MCF 10A (cell line): ENCODE measurements around the gene ADCY7. TPM values are rescaled to one million over a fixed set of nuclear protein-coding genes. Genes with fewer than 3 reads are reported as not detected.

Source experiments
- BruUV-seq: library from RNA; stranded (reverse); fragments of 400-500 nt; replicated peaks from 2 replicates; lab custom pipeline; 2021; lab: Mats Ljungman, UMichigan
- CTCF ChIA-PET: fragments of 300-600 bp; sonication (Branson Sonifier 250); formaldehyde crosslinking; extraction: SDS; loops from one replicate; lab custom pipeline; 2021; ENCODE audit warnings: antibody characterized with exemption, inconsistent platforms; lab: Yijun Ruan, JAX
- POLR2A ChIA-PET: fragments of 300-600, 350-650 bp; sonication (Branson Sonifier 250); formaldehyde crosslinking; extraction: SDS; loops from one replicate; lab custom pipeline; 2020; ENCODE audit warnings: antibody characterized with exemption, inconsistent platforms; lab: Yijun Ruan, JAX
- DNase-seq: peaks from one replicate; pipeline ENCODE4 v3.0.0-alpha.2; 2018; ENCODE audit not compliant: unreplicated experiment
- H3K27ac Mint-ChIP-seq: one replicate; pipeline ENCODE4 v1.8.0; 2022; ENCODE audit warnings: mild to moderate bottlenecking, low read depth, mixed read lengths; ENCODE audit not compliant: unreplicated experiment
- H3K27me3 Mint-ChIP-seq: one replicate; pipeline ENCODE4 v1.8.0; 2022; ENCODE audit warnings: mixed read lengths; ENCODE audit not compliant: insufficient read depth, unreplicated experiment
- H3K36me3 Mint-ChIP-seq: one replicate; pipeline ENCODE4 v1.8.0; 2022; ENCODE audit warnings: mild to moderate bottlenecking, moderate library complexity, mixed read lengths; ENCODE audit not compliant: insufficient read depth, unreplicated experiment
- H3K4me1 Mint-ChIP-seq: one replicate; pipeline ENCODE4 v1.8.0; 2022; ENCODE audit warnings: mixed read lengths; ENCODE audit not compliant: insufficient read depth, unreplicated experiment
- H3K4me3 Mint-ChIP-seq: one replicate; pipeline ENCODE4 v1.8.0; 2022; ENCODE audit warnings: mild to moderate bottlenecking, moderate library complexity, mixed read lengths; ENCODE audit not compliant: unreplicated experiment
- H3K9me3 Mint-ChIP-seq: one replicate; pipeline ENCODE4 v1.8.0; 2022; ENCODE audit warnings: mixed read lengths; ENCODE audit not compliant: unreplicated experiment
- intact Hi-C: fragments of 100-400 bp; cut with micrococcal nuclease; formaldehyde crosslinking; loops from 2 replicates; pipeline ENCODE4 v1.14.1; 2022
- total RNA-seq: library from RNA; stranded (reverse); gene quantifications from 2 replicates; pipeline ENCODE4 v1.2.3, GENCODE V29; 2022
- TF ChIP-seq, protein P1 (sequence below): fragments of 200-600 bp; IDR thresholded peaks from one replicate; pipeline ENCODE4 v1.8.0; 2022; ENCODE audit warnings: antibody characterized with exemption, mild to moderate bottlenecking; ENCODE audit not compliant: unreplicated experiment

Gene ADCY7
- total RNA-seq, 1 experiment from 2014 or later = 32.9 TPM

DNA sequence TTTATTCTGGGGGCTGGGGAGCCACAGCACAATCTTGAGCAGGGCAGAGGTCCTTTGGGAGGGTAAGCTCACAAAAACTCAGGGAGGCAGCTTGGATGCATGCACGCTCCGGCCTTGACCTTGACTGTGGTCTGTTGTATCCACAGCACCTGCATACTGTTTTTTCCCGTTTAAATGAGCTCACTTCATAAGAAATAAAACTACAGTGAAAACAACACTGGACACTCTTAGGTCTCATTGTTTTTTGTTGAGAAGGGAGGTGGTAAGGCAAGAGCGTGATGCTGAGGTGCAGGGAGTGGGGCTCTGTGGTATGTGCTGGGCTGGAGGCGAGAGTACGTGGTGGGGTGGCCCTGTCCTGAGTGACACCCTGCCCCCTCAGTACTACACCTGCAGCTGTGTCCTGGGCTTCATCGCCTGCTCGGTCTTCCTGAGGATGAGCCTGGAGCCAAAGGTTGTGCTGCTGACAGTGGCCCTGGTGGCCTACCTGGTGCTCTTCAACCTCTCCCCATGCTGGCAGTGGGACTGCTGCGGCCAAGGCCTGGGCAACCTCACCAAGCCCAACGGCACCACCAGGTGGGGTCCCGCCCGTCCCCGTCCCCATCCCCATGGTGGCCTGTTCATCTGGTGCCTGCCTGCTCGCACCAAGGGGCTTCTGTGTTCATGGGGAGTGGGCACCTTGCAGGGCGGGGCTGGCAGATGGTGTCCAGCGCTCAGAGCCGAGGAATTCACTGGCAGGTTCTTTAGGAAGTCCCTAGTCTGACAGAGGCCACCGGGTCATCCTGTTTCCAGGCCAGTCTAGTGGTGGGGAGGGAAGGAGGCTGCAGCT, 44.2 kb downstream of the ADCY7 start:
- ChIA-PET CTCF (interaction anchor here (1.0 to 1.1 kb wide), 2 partner anchors 20 to 97 kb away, joined by 4 read pairs; no protein-coding TSS in a partner anchor), POLR2A (interaction anchor here (0.6 kb wide), 1 partner anchor 149 kb away, joined by 3 read pairs; no protein-coding TSS in a partner anchor)
- H3K4me1 Mint-ChIP-seq = peaks cover 7% of the 10 kb centered on the region
- no peak overlapping the region for H3K4me3 Mint-ChIP-seq
- intact Hi-C loops = no loop called here
- H3K9me3 Mint-ChIP-seq = no peaks in the 10 kb centered on the region
- no peaks in the 10 kb centered on the region for H3K27me3 Mint-ChIP-seq
- peaks cover 23% of the 10 kb centered on the region for H3K36me3 Mint-ChIP-seq
- DNase-seq = no peak
- BruUV-seq = no TSS peak
- TF ChIP-seq, protein P1, sequence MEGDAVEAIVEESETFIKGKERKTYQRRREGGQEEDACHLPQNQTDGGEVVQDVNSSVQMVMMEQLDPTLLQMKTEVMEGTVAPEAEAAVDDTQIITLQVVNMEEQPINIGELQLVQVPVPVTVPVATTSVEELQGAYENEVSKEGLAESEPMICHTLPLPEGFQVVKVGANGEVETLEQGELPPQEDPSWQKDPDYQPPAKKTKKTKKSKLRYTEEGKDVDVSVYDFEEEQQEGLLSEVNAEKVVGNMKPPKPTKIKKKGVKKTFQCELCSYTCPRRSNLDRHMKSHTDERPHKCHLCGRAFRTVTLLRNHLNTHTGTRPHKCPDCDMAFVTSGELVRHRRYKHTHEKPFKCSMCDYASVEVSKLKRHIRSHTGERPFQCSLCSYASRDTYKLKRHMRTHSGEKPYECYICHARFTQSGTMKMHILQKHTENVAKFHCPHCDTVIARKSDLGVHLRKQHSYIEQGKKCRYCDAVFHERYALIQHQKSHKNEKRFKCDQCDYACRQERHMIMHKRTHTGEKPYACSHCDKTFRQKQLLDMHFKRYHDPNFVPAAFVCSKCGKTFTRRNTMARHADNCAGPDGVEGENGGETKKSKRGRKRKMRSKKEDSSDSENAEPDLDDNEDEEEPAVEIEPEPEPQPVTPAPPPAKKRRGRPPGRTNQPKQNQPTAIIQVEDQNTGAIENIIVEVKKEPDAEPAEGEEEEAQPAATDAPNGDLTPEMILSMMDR = no peak
- peak overlapping the region; percentile 36 for H3K27ac Mint-ChIP-seq

- intact Hi-C loops = no loop called here
- H3K27ac Mint-ChIP-seq = no peak overlapping the region
- BruUV-seq = no TSS peak
Observed at GRCh38 chr16:50311134-50311528, 44.8 kb downstream of the ADCY7 start.

DNA sequence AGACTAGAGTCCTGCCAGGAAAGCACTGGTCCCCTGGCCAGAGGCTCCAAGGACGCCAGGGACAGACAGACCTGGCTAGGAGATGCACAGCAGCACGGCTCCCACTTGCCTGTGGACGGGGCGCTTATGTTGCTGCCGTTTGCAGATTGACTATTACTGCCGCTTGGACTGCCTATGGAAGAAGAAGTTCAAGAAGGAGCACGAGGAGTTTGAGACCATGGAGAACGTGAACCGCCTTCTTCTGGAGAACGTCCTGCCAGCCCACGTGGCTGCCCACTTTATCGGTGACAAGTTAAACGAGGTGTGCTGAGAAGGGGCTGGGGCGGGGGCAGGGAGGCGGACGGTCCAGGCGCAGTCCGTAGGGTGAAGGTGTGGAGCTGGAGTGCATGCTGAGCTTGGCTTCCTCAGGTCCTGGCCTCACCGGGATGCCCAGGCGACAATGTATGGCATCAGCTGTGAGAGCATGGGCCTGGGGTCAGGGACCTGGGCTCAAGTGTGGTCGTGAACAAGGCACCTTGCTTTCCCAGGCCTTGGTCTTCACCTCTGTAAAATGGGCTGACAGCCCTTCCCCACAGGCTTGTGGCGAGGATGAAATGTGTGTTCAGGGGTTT, 45.6 kb downstream of the ADCY7 start:
- peaks cover 32% of the 10 kb centered on the region for H3K36me3 Mint-ChIP-seq

More at GRCh38 chr16:50311134-50311528, 44.8 kb downstream of the ADCY7 start:
- DNase-seq = no peak
- CTCF ChIA-PET = interaction anchor here (1.0 kb wide), 1 partner anchor 21 kb away, joined by 4 read pairs; no protein-coding TSS in a partner anchor
- no peaks in the 10 kb centered on the region for H3K27me3 Mint-ChIP-seq
- H3K4me3 Mint-ChIP-seq = no peak overlapping the region
- peaks cover 7% of the 10 kb centered on the region for H3K4me1 Mint-ChIP-seq
- TF ChIP-seq, protein P1 = no peak
- H3K9me3 Mint-ChIP-seq = no peaks in the 10 kb centered on the region
- POLR2A ChIA-PET = no interaction called here
- H3K36me3 Mint-ChIP-seq = peaks cover 23% of the 10 kb centered on the region

More for the DNA sequence above, 45.6 kb downstream of the ADCY7 start:
- peaks cover 7% of the 10 kb centered on the region for H3K4me1 Mint-ChIP-seq
- BruUV-seq = no TSS peak
- no peak for DNase-seq
- POLR2A ChIA-PET = no interaction called here
- H3K27me3 Mint-ChIP-seq = no peaks in the 10 kb centered on the region
- CTCF ChIA-PET = interaction anchor here (1.0 to 1.1 kb wide), 2 partner anchors 16 to 22 kb away, joined by 3 to 4 read pairs; no protein-coding TSS in a partner anchor
- no peak overlapping the region for H3K4me3 Mint-ChIP-seq
- TF ChIP-seq, protein P1 = no peak
- no peaks in the 10 kb centered on the region for H3K9me3 Mint-ChIP-seq
- H3K27ac Mint-ChIP-seq = no peak overlapping the region
- intact Hi-C loops = no loop called here
